ENCODE data around the gene IMPDH2. TPM values are rescaled to one million over a fixed set of nuclear protein-coding genes. Genes with fewer than 3 reads are reported as not detected.

IMPDH2 gene
- total RNA-seq, 1 donor from 2014 or later = 101 TPM

- Histone ChIP-seq H3K9me3 (no peaks in the 10 kb centered on the region), H3K4me1 (peaks cover 6 to 15% of the 10 kb centered on the region in 2 donors), H3K4me3 (no peak overlapping the region), H3K27me3 (no peaks in the 10 kb centered on the region), H3K27ac (no peak overlapping the region), H3K36me3 (peaks cover 24 to 49% of the 10 kb centered on the region in 2 donors)
- intact Hi-C loops (cut with DNase I) = no loop called here
- TF ChIP-seq CTCF (IDR thresholded peaks at IDR 0.05) = no peak
- no peak for DNase-seq (ENCODE audit: low spot score in 2 of 2)
Measured at GRCh38 chr3:49025793-49026520, 3.2 kb downstream of the IMPDH2 start.

GRCh38 chr3:49025005-49025792, 4.0 kb downstream of the IMPDH2 start:
- intact Hi-C loops (cut with DNase I) = no loop called here
- H3K4me1 ChIP-seq = peaks cover 10 to 20% of the 10 kb centered on the region in 2 donors
- no peaks in the 10 kb centered on the region for H3K9me3 ChIP-seq
- no peak overlapping the region for H3K4me3 ChIP-seq
- no peaks in the 10 kb centered on the region for H3K27me3 ChIP-seq
- H3K27ac ChIP-seq = no peak overlapping the region
- no peak for TF ChIP-seq CTCF (IDR thresholded peaks at IDR 0.05)
- peaks cover 21 to 41% of the 10 kb centered on the region in 2 donors for H3K36me3 ChIP-seq
- DNase-seq (ENCODE audit: low spot score in 2 of 2) = no peak

GRCh38 chr3:49024449-49024848, 4.7 kb downstream of the IMPDH2 start:
- intact Hi-C loops (cut with DNase I) = loop anchor here (5.0 kb wide), 1 partner anchor 253 kb away; the partner anchor contains the start of gene C3orf62
- TF ChIP-seq CTCF (IDR thresholded peaks at IDR 0.05) = no peak
- Histone ChIP-seq H3K27me3 (no peaks in the 10 kb centered on the region), H3K36me3 (peaks cover 18 to 38% of the 10 kb centered on the region in 2 donors), H3K9me3 (no peaks in the 10 kb centered on the region), H3K27ac (no peak overlapping the region), H3K4me1 (peaks cover 10 to 26% of the 10 kb centered on the region in 2 donors), H3K4me3 (no peak overlapping the region)
- DNase-seq (ENCODE audit: low spot score in 2 of 2) = no peak

GRCh38 chr3:49023775-49024174, 5.4 kb downstream of the IMPDH2 start:
- Histone ChIP-seq H3K4me1 (peaks cover 13 to 29% of the 10 kb centered on the region in 2 donors), H3K27me3 (no peaks in the 10 kb centered on the region), H3K9me3 (no peaks in the 10 kb centered on the region), H3K4me3 (no peak overlapping the region), H3K27ac (no peak overlapping the region), H3K36me3 (peaks cover 18 to 38% of the 10 kb centered on the region in 2 donors)
- TF ChIP-seq CTCF (IDR thresholded peaks at IDR 0.05) = no peak
- intact Hi-C loops (cut with DNase I) = loop anchor here (5.0 kb wide), 1 partner anchor 254 kb away; the partner anchor contains the start of gene C3orf62
- no peak for DNase-seq (ENCODE audit: low spot score in 2 of 2)

- Histone ChIP-seq H3K27me3 (no peaks in the 10 kb centered on the region), H3K27ac (peak overlapping the region; percentile 100), H3K4me1 (peaks cover 13 to 23% of the 10 kb centered on the region in 2 donors), H3K4me3 (peak overlapping the region; percentile 88 to 93), H3K9me3 (no peaks in the 10 kb centered on the region), H3K36me3 (peaks cover 18 to 38% of the 10 kb centered on the region in 2 donors)
- no peak for TF ChIP-seq CTCF (IDR thresholded peaks at IDR 0.05)
- intact Hi-C loops (cut with DNase I) = loop anchor here (5.0 kb wide), 1 partner anchor 255 kb away; the partner anchor contains the start of gene C3orf62
- DNase-seq (ENCODE audit: low spot score in 2 of 2) = no peak
Measured at GRCh38 chr3:49022688-49023171, 6.5 kb downstream of the IMPDH2 start.
